ENCODE data around the gene TENM4.

DNA sequence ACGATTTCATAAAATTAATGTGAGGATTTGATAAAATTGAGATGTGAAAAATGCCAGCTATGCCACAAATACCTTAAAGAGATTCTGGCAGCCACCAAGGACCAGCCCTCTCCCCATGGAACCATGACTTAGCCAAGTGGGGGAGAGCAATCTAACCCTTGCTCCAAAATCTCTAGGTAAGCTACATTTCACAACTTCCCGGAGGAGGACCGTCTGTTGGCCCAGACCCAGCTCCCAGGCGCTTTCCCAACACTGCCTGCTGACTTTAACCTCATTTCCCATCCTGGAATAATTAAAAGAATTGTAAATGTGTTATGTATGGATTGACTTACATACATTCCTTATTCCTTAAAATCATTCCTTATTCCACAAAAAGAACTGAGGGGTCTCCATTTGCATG is 47.5 kb upstream of the TENM4 start:
- TF ChIP-seq, protein P1, sequence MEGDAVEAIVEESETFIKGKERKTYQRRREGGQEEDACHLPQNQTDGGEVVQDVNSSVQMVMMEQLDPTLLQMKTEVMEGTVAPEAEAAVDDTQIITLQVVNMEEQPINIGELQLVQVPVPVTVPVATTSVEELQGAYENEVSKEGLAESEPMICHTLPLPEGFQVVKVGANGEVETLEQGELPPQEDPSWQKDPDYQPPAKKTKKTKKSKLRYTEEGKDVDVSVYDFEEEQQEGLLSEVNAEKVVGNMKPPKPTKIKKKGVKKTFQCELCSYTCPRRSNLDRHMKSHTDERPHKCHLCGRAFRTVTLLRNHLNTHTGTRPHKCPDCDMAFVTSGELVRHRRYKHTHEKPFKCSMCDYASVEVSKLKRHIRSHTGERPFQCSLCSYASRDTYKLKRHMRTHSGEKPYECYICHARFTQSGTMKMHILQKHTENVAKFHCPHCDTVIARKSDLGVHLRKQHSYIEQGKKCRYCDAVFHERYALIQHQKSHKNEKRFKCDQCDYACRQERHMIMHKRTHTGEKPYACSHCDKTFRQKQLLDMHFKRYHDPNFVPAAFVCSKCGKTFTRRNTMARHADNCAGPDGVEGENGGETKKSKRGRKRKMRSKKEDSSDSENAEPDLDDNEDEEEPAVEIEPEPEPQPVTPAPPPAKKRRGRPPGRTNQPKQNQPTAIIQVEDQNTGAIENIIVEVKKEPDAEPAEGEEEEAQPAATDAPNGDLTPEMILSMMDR (IDR thresholded peaks at IDR 0.05; ENCODE audit: low read depth, low read length, missing input control): no peak
- TF ChIP-seq RAD21 (IDR thresholded peaks at IDR 0.05) (no peak), EGR1 (IDR thresholded peaks at IDR 0.05; ENCODE audit: low read depth in 2 of 2) (no peak), TAF1 (conservative IDR thresholded peaks at IDR 0.05) (no peak), JUND (IDR thresholded peaks at IDR 0.05) (peak in 1 of 2 donors; percentile 33), GABPA (IDR thresholded peaks at IDR 0.05 in 1 of 2, conservative IDR thresholded peaks at IDR 0.05 in 1 of 2) (peak in 1 of 2 donors; percentile 61), YY1 (IDR thresholded peaks at IDR 0.05) (no peak)
- TF ChIP-seq, protein P2, sequence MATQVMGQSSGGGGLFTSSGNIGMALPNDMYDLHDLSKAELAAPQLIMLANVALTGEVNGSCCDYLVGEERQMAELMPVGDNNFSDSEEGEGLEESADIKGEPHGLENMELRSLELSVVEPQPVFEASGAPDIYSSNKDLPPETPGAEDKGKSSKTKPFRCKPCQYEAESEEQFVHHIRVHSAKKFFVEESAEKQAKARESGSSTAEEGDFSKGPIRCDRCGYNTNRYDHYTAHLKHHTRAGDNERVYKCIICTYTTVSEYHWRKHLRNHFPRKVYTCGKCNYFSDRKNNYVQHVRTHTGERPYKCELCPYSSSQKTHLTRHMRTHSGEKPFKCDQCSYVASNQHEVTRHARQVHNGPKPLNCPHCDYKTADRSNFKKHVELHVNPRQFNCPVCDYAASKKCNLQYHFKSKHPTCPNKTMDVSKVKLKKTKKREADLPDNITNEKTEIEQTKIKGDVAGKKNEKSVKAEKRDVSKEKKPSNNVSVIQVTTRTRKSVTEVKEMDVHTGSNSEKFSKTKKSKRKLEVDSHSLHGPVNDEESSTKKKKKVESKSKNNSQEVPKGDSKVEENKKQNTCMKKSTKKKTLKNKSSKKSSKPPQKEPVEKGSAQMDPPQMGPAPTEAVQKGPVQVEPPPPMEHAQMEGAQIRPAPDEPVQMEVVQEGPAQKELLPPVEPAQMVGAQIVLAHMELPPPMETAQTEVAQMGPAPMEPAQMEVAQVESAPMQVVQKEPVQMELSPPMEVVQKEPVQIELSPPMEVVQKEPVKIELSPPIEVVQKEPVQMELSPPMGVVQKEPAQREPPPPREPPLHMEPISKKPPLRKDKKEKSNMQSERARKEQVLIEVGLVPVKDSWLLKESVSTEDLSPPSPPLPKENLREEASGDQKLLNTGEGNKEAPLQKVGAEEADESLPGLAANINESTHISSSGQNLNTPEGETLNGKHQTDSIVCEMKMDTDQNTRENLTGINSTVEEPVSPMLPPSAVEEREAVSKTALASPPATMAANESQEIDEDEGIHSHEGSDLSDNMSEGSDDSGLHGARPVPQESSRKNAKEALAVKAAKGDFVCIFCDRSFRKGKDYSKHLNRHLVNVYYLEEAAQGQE (IDR thresholded peaks at IDR 0.05): no peak
- TF ChIP-seq, protein P3, sequence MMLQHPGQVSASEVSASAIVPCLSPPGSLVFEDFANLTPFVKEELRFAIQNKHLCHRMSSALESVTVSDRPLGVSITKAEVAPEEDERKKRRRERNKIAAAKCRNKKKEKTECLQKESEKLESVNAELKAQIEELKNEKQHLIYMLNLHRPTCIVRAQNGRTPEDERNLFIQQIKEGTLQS (IDR thresholded peaks at IDR 0.05): no peak
- TF ChIP-seq, protein P4, sequence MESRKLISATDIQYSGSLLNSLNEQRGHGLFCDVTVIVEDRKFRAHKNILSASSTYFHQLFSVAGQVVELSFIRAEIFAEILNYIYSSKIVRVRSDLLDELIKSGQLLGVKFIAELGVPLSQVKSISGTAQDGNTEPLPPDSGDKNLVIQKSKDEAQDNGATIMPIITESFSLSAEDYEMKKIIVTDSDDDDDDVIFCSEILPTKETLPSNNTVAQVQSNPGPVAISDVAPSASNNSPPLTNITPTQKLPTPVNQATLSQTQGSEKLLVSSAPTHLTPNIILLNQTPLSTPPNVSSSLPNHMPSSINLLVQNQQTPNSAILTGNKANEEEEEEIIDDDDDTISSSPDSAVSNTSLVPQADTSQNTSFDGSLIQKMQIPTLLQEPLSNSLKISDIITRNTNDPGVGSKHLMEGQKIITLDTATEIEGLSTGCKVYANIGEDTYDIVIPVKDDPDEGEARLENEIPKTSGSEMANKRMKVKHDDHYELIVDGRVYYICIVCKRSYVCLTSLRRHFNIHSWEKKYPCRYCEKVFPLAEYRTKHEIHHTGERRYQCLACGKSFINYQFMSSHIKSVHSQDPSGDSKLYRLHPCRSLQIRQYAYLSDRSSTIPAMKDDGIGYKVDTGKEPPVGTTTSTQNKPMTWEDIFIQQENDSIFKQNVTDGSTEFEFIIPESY (IDR thresholded peaks at IDR 0.05): no peak
